Liver (tissue), 9 donors: ENCODE results near the gene FNBP1. TPM values are rescaled to one million over a fixed set of nuclear protein-coding genes. Genes with fewer than 3 reads are reported as not detected.

Experiments
- DNase-seq: peaks from one replicate; pipeline ENCODE4 v3.0.0-alpha.2; 2017; ENCODE audit warnings: low spot score
- H3K27ac ChIP-seq, 2 donors: one replicate each; pipeline ENCODE4 v1.7.0; 2013; ENCODE audit warnings: inconsistent platforms in 2 of 2, low read length in 2 of 2, control low read depth in 1 of 2, low read depth in 1 of 2, mild to moderate bottlenecking in 1 of 2
- H3K27me3 ChIP-seq, 4 donors: one replicate each; pipeline versions ENCODE4 v1.6.1 to v1.7.0; 2013; ENCODE audit warnings: low read length in 3 of 4, inconsistent platforms in 1 of 4, mild to moderate bottlenecking in 1 of 4, moderate library complexity in 1 of 4; ENCODE audit not compliant: control insufficient read depth in 4 of 4, insufficient read depth in 4 of 4
- H3K36me3 ChIP-seq, 4 donors: one replicate each; pipeline versions ENCODE4 v1.6.1 to v1.7.0; 2013; ENCODE audit warnings: low read length in 3 of 4, mild to moderate bottlenecking in 3 of 4, low read depth in 1 of 4, moderate library complexity in 1 of 4; ENCODE audit not compliant: control insufficient read depth in 4 of 4, insufficient read depth in 3 of 4
- H3K4me1 ChIP-seq, 4 donors: one replicate each; pipeline versions ENCODE4 v1.6.1 to v1.7.0; 2013; ENCODE audit warnings: low read length in 3 of 4, mild to moderate bottlenecking in 3 of 4, moderate library complexity in 1 of 4; ENCODE audit not compliant: control insufficient read depth in 4 of 4, insufficient read depth in 4 of 4
- H3K4me3 ChIP-seq, 3 donors: one replicate each; pipeline versions ENCODE4 v1.6.1 to v1.7.0; 2013; ENCODE audit warnings: low read length in 3 of 3, control low read depth in 1 of 3, low read depth in 1 of 3, mild to moderate bottlenecking in 1 of 3
- H3K9ac ChIP-seq, 2 donors: one replicate each; pipeline ENCODE4 v1.7.0; 2013; ENCODE audit warnings: low read length in 2 of 2, mild to moderate bottlenecking in 2 of 2, moderate library complexity in 2 of 2, control low read depth in 1 of 2, low read depth in 1 of 2
- H3K9me3 ChIP-seq, 4 donors: one replicate each; pipeline versions ENCODE4 v1.6.1 to v1.7.0; 2013; ENCODE audit warnings: low read length in 3 of 4; ENCODE audit not compliant: control insufficient read depth in 4 of 4
- ATF3 ChIP-seq: IDR thresholded peaks from 2 replicates; pipeline ENCODE4 v1.6.1; 2016; ENCODE audit warnings: antibody characterized with exemption
- CTCF ChIP-seq: fragments of 150-350 bp; IDR thresholded peaks from 2 replicates; pipeline ENCODE4 v1.5.1; 2017; ENCODE audit warnings: improper control_type of control experiment, low read depth, low read length; ENCODE audit not compliant: missing input control
- EGR1 ChIP-seq, 2 donors: IDR thresholded peaks; 2 replicates each; pipeline ENCODE4 v1.6.1; 2016 to 2018; ENCODE audit warnings: antibody characterized with exemption in 2 of 2, low read depth in 2 of 2
- FOXA1 ChIP-seq: IDR thresholded peaks from 2 replicates; pipeline ENCODE4 v1.6.1; 2016; ENCODE audit warnings: antibody characterized with exemption
- FOXA2 ChIP-seq: IDR thresholded peaks from 2 replicates; pipeline ENCODE4 v1.6.1; 2016; ENCODE audit warnings: antibody characterized with exemption
- GABPA ChIP-seq, 2 donors: IDR thresholded peaks in 1 of 2; conservative IDR thresholded peaks in 1 of 2; 2 replicates each; pipeline ENCODE4 v1.6.1; 2016; ENCODE audit warnings: antibody characterized with exemption in 2 of 2, mild to moderate bottlenecking in 1 of 2, moderate library complexity in 1 of 2
- HNF4A ChIP-seq, 2 donors: conservative IDR thresholded peaks; 2 replicates each; pipeline ENCODE4 v1.6.1; 2016; ENCODE audit warnings: antibody characterized with exemption in 2 of 2, mild to moderate bottlenecking in 2 of 2
- HNF4G ChIP-seq: IDR thresholded peaks from 2 replicates; pipeline ENCODE4 v1.6.1; 2016; ENCODE audit warnings: antibody characterized with exemption
- MAX ChIP-seq: IDR thresholded peaks from 2 replicates; pipeline ENCODE4 v1.6.1; 2016; ENCODE audit warnings: antibody characterized with exemption
- NR2F2 ChIP-seq: IDR thresholded peaks from 2 replicates; pipeline ENCODE4 v1.6.1; 2016; ENCODE audit warnings: antibody characterized with exemption
- RAD21 ChIP-seq, 2 donors: IDR thresholded peaks; 2 replicates each; pipeline ENCODE4 v1.6.1; 2016; ENCODE audit warnings: antibody characterized with exemption in 2 of 2, mild to moderate bottlenecking in 2 of 2
- REST ChIP-seq: IDR thresholded peaks from 2 replicates; pipeline ENCODE4 v1.6.1; 2016; ENCODE audit warnings: antibody characterized with exemption, mild to moderate bottlenecking
- RXRA ChIP-seq, 2 donors: IDR thresholded peaks; 2 replicates each; pipeline ENCODE4 v1.6.1; 2017 to 2018; ENCODE audit warnings: antibody characterized with exemption in 2 of 2, mild to moderate bottlenecking in 1 of 2
- SP1 ChIP-seq: IDR thresholded peaks from 2 replicates; pipeline ENCODE4 v1.6.1; 2018; ENCODE audit warnings: antibody characterized with exemption, mild to moderate bottlenecking
- TAF1 ChIP-seq: conservative IDR thresholded peaks from 2 replicates; pipeline ENCODE4 v1.6.1; 2016; ENCODE audit warnings: antibody characterized with exemption, mild to moderate bottlenecking
- YY1 ChIP-seq: IDR thresholded peaks from 2 replicates; pipeline ENCODE4 v1.6.1; 2016; ENCODE audit warnings: antibody characterized with exemption, mild to moderate bottlenecking
- ZBTB33 ChIP-seq: IDR thresholded peaks from 2 replicates; pipeline ENCODE4 v1.6.1; 2016; ENCODE audit warnings: antibody characterized with exemption
- WGBS: extraction: QIAGEN DNeasy Blood & Tissue Kit; methylation state at CpG from one replicate; pipeline ENCODE4 v1.1.7; 2013; 5-methylcytosine and 5-hydroxymethylcytosine counted together
- polyA plus RNA-seq, 2 donors: library from polyadenylated mRNA; stranded (reverse) in 1 of 2; unstranded in 1 of 2; fragments of 200-250 nt in 1 of 2; fragments of >200 nt in 1 of 2; fragmentation: Nextera tagmentation in 1 of 2; extraction: Ambion mirVana in 1 of 2; gene quantifications; one replicate each; pipeline versions ENCODE4 v1.2.1 to v1.2.3, GENCODE V29; 2013 to 2015
- total RNA-seq, 2 donors: library from RNA; depleted of rRNA; stranded (reverse); fragments of >200 nt; gene quantifications; one replicate each; pipeline ENCODE4 v1.2.3, GENCODE V29; 2014
- donor health status: healthy.
- donor health status: healthy.
- donor health status: healthy.
- donor health status: healthy.
- donor health status: healthy.

Gene FNBP1
- total and polyA plus RNA-seq, 4 donors, result 6.6 to 15.6 (median 12.3) TPM

- TF ChIP-seq MAX (no peak), HNF4G (no peak), NR2F2 (no peak), RAD21 (IDR thresholded peaks at IDR 0.05) (no peak), TAF1 (no peak), ATF3 (no peak)
- H3K9ac ChIP-seq, result no peak overlapping the region
- H3K4me1 ChIP-seq, result no peaks in the 10 kb centered on the region
- 93% methylated on average over 3 of the region's 3 CpGs for WGBS
- peaks cover 7 to 43% (median 27%) of the 10 kb centered on the region in 4 donors for H3K36me3 ChIP-seq
- no peak for DNase-seq
- no peak overlapping the region for H3K27ac ChIP-seq
- H3K27me3 ChIP-seq, result no peaks in the 10 kb centered on the region
- no peak overlapping the region for H3K4me3 ChIP-seq
- no peaks in the 10 kb centered on the region for H3K9me3 ChIP-seq
Measured at GRCh38 chr9:130090915-130091314, 47.9 kb upstream of the FNBP1 start.

GRCh38 chr9:130089141-130089540, 46.2 kb upstream of the FNBP1 start:
- no peaks in the 10 kb centered on the region for H3K27me3 ChIP-seq
- no peaks in the 10 kb centered on the region for H3K9me3 ChIP-seq
- no peaks in the 10 kb centered on the region for H3K4me1 ChIP-seq
- H3K9ac ChIP-seq, result no peak overlapping the region
- 97% methylated on average over 12 of the region's 12 CpGs for WGBS
- H3K27ac ChIP-seq, result no peak overlapping the region
- no peak for TF ChIP-seq RXRA (IDR thresholded peaks at IDR 0.05)
- no peak for TF ChIP-seq FOXA1
- TF ChIP-seq ZBTB33, result no peak
- no peak for TF ChIP-seq TAF1
- no peak for TF ChIP-seq RAD21 (IDR thresholded peaks at IDR 0.05)
- no peak for TF ChIP-seq NR2F2
- no peak for TF ChIP-seq YY1
- no peak for TF ChIP-seq HNF4A (conservative IDR thresholded peaks at IDR 0.05)
- no peak for TF ChIP-seq SP1
- no peak for TF ChIP-seq ATF3
- TF ChIP-seq GABPA (IDR thresholded peaks at IDR 0.05 in 1 of 2, conservative IDR thresholded peaks at IDR 0.05 in 1 of 2), result no peak
- no peak for TF ChIP-seq REST
- TF ChIP-seq CTCF, result no peak
- no peak for TF ChIP-seq MAX
- no peak for TF ChIP-seq FOXA2
- no peak for TF ChIP-seq HNF4G
- no peak for TF ChIP-seq EGR1 (IDR thresholded peaks at IDR 0.05; ENCODE audit: low read depth in 2 of 2)
- H3K36me3 ChIP-seq, result peaks cover 7 to 41% (median 29%) of the 10 kb centered on the region in 4 donors
- H3K4me3 ChIP-seq, result no peak overlapping the region
- DNase-seq, result no peak
